GM20000 (cell line): ENCODE data around the gene ADGRL3.

Experiments
- DNase-seq: peaks from one replicate; pipeline ENCODE4 v3.0.0; 2012; ENCODE audit warnings: low spot score
- CTCF ChIP-seq: IDR thresholded peaks from 2 replicates; pipeline ENCODE4 v1.5.1; 2012; ENCODE audit warnings: mild to moderate bottlenecking, control low read depth; ENCODE audit errors: extremely low read depth, missing control alignments

The ADGRL3 gene

DNA sequence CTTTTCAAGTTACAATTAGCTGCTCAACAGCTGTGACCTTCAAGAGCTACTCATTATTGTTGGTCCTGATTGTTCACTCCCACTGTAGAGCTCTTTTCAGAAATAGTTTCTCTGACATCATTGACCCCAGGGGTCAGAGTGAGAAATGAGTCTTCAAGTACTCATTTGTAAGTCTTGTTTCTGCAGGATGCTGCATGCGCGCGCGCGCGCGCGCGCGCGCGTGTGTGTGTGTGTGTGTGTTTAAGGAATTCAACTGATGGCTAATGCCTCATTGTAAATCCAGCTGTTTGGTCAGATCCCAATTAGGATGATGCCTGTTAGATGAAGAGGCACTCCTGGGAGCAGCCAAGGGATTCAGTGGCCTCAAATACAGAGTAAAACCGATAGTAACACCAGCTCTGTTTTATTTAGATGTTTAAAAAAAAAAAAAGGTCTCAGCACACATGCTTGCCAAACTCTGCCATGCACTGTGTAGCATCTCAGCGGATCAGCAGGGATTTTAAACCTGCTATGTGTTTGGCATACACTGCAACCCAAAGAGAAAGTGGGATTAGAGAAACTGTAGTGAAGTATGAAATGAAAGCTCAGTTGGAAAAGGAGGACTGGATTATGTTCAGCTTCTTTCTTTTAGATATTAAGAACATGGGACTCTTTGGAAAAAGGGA lies 332.3 kb downstream of the ADGRL3 start:
- TF ChIP-seq CTCF, result no peak

DNA sequence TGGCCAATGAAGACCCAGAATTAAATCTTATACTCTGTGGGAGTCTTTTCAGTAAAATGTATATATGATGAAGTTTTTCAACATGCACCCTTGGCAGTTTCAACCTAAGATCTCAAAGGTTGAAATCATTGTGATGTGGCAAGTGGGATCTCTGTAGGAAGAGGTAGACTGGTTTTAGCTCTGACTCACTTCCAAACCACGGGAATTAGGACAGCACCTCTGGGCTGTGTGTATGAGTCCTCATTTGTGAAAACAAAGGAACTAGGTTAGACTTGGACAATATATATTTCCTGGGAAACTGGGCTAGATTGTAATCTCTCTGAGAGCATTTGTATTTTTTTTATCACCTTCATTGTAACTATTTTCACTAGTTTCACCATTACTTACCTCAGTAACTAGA lies 333.0 kb downstream of the ADGRL3 start:
- no peak for TF ChIP-seq CTCF
- no peak for DNase-seq

More for the DNA sequence above, 332.3 kb downstream of the ADGRL3 start:
- DNase-seq, result no peak

GRCh38 chr4:61540944-61541343 lies 340.8 kb downstream of the ADGRL3 start:
- no peak for DNase-seq
- TF ChIP-seq CTCF, result no peak

DNA sequence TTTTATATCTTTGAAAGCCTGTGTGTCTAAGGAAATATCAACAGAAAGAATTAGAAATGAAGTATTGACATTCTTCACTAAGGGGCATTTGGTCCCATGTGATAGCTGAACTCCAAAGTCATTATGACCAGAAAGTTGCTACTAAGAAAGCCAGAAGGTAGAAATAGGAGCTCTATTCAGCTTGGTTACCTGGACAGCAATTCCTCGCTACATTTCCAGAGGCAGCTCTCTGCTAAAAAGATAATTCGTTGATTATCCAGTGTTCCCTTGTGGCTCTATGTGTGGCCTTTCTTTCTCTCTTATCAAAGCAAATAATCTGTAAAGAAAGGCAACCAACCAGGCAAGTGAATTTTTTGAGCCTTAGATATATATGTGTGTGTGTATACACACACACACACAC lies 341.3 kb downstream of the ADGRL3 start:
- TF ChIP-seq CTCF, result no peak
- DNase-seq, result no peak

DNA sequence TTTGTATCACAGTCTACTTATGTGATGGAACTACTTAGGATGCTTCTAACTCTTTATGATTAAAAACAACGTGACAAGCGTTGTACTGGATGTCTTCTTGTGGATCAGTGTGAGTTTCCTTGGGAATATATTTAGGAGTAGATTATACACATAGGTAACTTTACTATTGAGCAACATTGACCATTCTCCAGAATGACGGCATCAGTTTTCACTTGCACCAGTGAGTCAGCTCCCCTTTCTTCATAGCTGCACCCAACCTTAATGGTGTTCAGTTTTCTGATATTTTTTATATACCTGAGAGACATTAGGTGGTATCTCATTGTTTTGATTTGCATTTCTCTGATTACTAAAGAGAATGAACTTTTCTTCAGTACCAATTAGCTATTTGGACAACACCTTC lies 343.9 kb downstream of the ADGRL3 start:
- no peak for DNase-seq

DNA sequence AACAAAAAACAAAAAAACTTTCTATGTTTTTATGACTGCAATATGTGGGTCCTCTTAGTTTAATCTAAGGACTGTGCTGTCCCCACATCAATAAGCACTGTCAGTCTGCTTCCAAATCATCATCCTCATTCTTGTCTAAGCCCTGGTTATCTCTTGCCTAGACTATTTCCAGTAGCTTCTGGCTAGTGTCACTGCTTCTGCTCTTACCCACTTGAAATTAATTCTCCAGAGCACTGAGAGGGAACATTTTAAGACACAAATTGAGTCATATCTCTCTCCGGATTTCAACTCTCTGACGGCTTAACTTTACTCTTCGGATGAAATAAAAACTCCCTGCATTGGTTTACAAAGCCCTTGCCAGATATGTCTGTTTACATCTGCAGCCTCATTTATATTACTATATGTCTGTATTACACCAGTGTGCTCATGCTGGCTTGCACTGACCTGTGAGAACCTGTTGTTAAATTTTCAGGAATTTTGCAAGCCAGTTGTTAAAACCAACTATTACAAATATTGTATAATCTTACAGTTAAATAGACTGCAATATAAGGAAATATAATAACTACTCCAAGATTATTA lies 345.9 kb downstream of the ADGRL3 start:
- TF ChIP-seq CTCF, result no peak
- no peak for DNase-seq

More for the DNA sequence above, 343.9 kb downstream of the ADGRL3 start:
- no peak for TF ChIP-seq CTCF

DNA sequence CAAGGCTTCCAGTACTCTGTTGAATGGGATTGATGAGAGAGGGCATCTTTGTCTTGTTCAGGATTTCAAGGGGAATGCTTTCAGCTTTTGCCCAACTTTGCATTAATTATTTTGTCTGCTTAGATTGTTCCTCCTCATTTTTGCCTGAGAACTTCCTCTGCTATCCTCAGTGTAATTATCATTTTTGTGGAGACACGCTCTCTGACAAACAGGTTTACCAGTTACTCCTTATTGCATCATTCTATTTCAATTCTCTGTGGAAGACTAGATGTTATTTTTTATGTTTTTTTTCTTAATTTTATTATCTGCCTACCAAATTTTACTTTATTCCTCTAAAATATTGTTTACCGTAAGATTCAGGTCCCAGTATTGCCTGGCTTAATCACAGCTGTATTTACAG lies 349.2 kb downstream of the ADGRL3 start:
- no peak for TF ChIP-seq CTCF
- DNase-seq, result no peak
